Measurements from ENCODE around the gene PITPNM3.

PITPNM3 gene

GRCh38 chr17:6435968-6436367 is 120.4 kb downstream of the PITPNM3 start:
- peak; percentile 77 for DNase-seq

- DNase-seq, result no peak
Observed at GRCh38 chr17:6435051-6435450, 121.3 kb downstream of the PITPNM3 start, which contains the start of gene AIPL1. TSS of gene AIPL1 (minus strand) at chr17:6435121. CDS start at chr17:6435104, 17 bp downstream.

- DNase-seq, result no peak
Observed at GRCh38 chr17:6430769-6431168, 125.6 kb downstream of the PITPNM3 start.

- DNase-seq, result no peak
Observed at GRCh38 chr17:6429266-6429665, 127.1 kb downstream of the PITPNM3 start.

- no peak for DNase-seq
Observed at GRCh38 chr17:6428207-6428965, 128.0 kb downstream of the PITPNM3 start.

- DNase-seq, result peak; percentile 78
Observed at GRCh38 chr17:6427279-6427781, 129.0 kb downstream of the PITPNM3 start.

GRCh38 chr17:6426356-6427101 is 129.8 kb downstream of the PITPNM3 start:
- DNase-seq, result no peak

- no peak for DNase-seq
Observed at GRCh38 chr17:6425407-6425806, 130.9 kb downstream of the PITPNM3 start.

GRCh38 chr17:6423931-6424330 is 132.4 kb downstream of the PITPNM3 start:
- no peak for DNase-seq

- DNase-seq, result no peak
Observed at GRCh38 chr17:6422654-6423241, 133.6 kb downstream of the PITPNM3 start.

- peak; percentile 87 for DNase-seq
Observed at GRCh38 chr17:6421700-6422604, 134.4 kb downstream of the PITPNM3 start.

GRCh38 chr17:6420173-6420641 is 136.1 kb downstream of the PITPNM3 start:
- peak; percentile 27 for DNase-seq

GRCh38 chr17:6415616-6416015 is 140.7 kb downstream of the PITPNM3 start:
- no peak for DNase-seq

- DNase-seq, result peak; percentile 41
Observed at GRCh38 chr17:6413065-6413464, 143.3 kb downstream of the PITPNM3 start.

GRCh38 chr17:6408735-6409134 is 147.6 kb downstream of the PITPNM3 start:
- DNase-seq, result no peak

GRCh38 chr17:6408276-6408675 is 148.1 kb downstream of the PITPNM3 start:
- no peak for DNase-seq

- no peak for DNase-seq
Observed at GRCh38 chr17:6402258-6402657, 154.1 kb downstream of the PITPNM3 start.

Measured in suppressor macrophage treated with lipopolysaccharide for 4 hours (primary cell).